Nephron (organoid): ENCODE measurements around the gene THBS4.

Source experiments
- H3K27ac Mint-ChIP-seq, 3 experiments: 2 replicates each; pipeline ENCODE4 v1.8.0; 2020; ENCODE audit warnings: mixed read lengths in 3 of 3, mild to moderate bottlenecking in 2 of 3, moderate library complexity in 1 of 3
- H3K27me3 Mint-ChIP-seq: 2 replicates; pipeline ENCODE4 v1.8.0; 2021; ENCODE audit warnings: low read depth, mild to moderate bottlenecking, moderate library complexity, mixed read lengths
- H3K36me3 Mint-ChIP-seq: 2 replicates; pipeline ENCODE4 v1.8.0; 2020; ENCODE audit warnings: low read depth, mixed read lengths
- H3K4me1 Mint-ChIP-seq: 2 replicates; pipeline ENCODE4 v1.8.0; 2020; ENCODE audit warnings: mixed read lengths
- H3K4me3 Mint-ChIP-seq, 3 experiments: 2 replicates each; pipeline ENCODE4 v1.8.0; 2020; ENCODE audit warnings: mild to moderate bottlenecking in 3 of 3, mixed read lengths in 3 of 3, moderate library complexity in 2 of 3
- H3K9me3 Mint-ChIP-seq: 2 replicates; pipeline ENCODE4 v1.8.0; 2020; ENCODE audit warnings: mixed read lengths
- CTCF ChIP-seq, 3 experiments: fragments of 200-600 bp; sonication (generic); IDR thresholded peaks; one replicate each; pipeline ENCODE4 v1.5.0; 2021; ENCODE audit warnings: antibody characterized with exemption in 3 of 3; ENCODE audit not compliant: unreplicated experiment in 3 of 3

Gene THBS4

GRCh38 chr5:80116465-80116864 lies 81.3 kb downstream of the THBS4 start:
- Mint-ChIP-seq H3K27me3 (no peaks in the 10 kb centered on the region), H3K27ac (peak overlapping the region; percentile 48 to 72 (median 53)), H3K4me3 (no peak overlapping the region), H3K9me3 (peaks cover 18% of the 10 kb centered on the region), H3K36me3 (peaks cover 29% of the 10 kb centered on the region), H3K4me1 (peaks cover 27% of the 10 kb centered on the region)
- TF ChIP-seq CTCF (IDR thresholded peaks at IDR 0.05; ENCODE audit: unreplicated experiment in 3 of 3) = no peak

GRCh38 chr5:80117446-80117845 lies 82.3 kb downstream of the THBS4 start:
- no peak overlapping the region for H3K27ac Mint-ChIP-seq
- peaks cover 17% of the 10 kb centered on the region for H3K4me1 Mint-ChIP-seq
- peaks cover 18% of the 10 kb centered on the region for H3K9me3 Mint-ChIP-seq
- H3K27me3 Mint-ChIP-seq = peaks cover 3% of the 10 kb centered on the region
- peaks cover 29% of the 10 kb centered on the region for H3K36me3 Mint-ChIP-seq
- H3K4me3 Mint-ChIP-seq = no peak overlapping the region
- TF ChIP-seq CTCF (IDR thresholded peaks at IDR 0.05; ENCODE audit: unreplicated experiment in 3 of 3) = no peak

DNA sequence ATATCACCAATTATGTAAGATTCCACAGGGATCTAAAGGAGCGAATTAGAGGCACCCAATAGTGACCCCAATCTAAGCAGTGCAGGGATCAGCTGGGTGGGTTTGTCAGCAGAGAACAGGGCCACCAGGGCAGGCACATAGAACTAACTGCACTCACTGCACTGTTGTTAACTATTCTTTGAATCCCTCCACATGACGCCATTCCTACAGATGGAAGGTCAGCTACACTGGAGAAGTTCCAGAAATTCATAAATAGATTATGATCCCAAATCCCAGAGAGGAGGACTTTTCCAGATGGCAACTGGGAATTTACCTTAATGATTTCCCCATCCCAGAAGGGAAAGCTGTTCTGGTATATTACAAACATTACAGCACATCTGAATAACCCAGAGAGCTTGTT lies 84.2 kb downstream of the THBS4 start:
- Mint-ChIP-seq H3K9me3 (peaks cover 11% of the 10 kb centered on the region), H3K27me3 (peaks cover 3% of the 10 kb centered on the region), H3K4me3 (no peak overlapping the region), H3K4me1 (peaks cover 12% of the 10 kb centered on the region), H3K36me3 (peaks cover 20% of the 10 kb centered on the region), H3K27ac (no peak overlapping the region)
- no peak for TF ChIP-seq CTCF (IDR thresholded peaks at IDR 0.05; ENCODE audit: unreplicated experiment in 3 of 3)

DNA sequence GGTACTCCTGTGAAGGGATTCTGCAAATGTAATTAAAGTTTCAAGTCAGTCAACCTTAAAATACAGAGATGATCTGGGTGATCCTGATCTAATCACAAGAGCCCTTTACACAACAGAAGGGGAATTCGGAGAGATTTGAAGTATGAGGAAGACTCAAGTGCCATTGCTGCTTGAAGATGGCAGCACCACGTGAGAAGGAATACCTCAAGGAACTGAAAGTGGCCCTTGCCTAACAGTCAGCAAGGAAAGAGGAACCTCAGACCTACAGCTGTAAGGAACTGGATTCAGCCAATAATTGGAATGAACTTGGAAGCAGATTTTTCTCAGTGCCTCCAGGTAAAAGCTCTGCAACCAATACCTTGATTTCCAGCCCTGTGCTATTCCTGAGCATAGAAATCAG lies 87.4 kb downstream of the THBS4 start:
- peaks cover 14% of the 10 kb centered on the region for H3K36me3 Mint-ChIP-seq
- H3K4me3 Mint-ChIP-seq = no peak overlapping the region
- no peak for TF ChIP-seq CTCF (IDR thresholded peaks at IDR 0.05; ENCODE audit: unreplicated experiment in 3 of 3)
- peaks cover 9% of the 10 kb centered on the region for H3K9me3 Mint-ChIP-seq
- H3K4me1 Mint-ChIP-seq = peaks cover 11% of the 10 kb centered on the region
- no peak overlapping the region for H3K27ac Mint-ChIP-seq
- H3K27me3 Mint-ChIP-seq = peaks cover 3% of the 10 kb centered on the region

DNA sequence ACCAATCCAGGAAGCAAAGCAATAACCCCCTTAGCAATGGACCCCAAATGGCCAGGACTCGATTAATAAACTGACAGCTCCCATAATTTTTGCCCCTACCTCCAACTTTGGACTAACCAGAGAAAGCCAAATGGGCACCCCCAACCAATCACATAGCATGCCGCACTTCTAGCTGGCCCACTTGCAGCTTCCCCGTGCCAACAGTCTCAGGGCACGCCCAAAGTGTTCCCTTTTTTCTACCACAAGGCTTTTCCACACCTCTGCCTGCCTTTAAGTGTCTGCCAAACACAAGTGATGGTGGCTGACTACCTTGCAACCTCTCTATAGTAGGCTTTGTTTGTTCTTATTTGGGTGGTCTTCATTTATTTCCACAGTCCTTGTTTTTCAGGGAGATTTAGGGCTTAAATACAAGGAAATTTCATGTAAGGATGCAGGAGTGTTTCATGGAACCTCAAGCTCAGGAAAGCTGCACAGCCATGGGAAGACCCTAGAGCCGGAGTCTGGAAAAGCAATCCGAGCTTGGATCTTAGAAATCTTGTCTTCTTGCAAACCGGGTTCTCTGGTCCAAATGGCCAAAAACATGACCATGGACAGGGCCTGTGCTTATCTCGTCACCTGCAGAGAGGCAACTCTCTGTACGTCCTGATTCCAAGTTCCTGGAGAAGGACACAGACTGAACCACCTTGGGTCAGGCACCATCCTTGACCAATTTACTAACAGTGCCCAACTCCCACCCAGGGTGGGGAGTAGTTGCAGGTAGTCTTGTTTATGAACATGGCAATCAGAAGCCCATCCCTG lies 89.2 kb downstream of the THBS4 start:
- Mint-ChIP-seq H3K4me1 (peaks cover 23% of the 10 kb centered on the region), H3K27me3 (peaks cover 3% of the 10 kb centered on the region), H3K4me3 (no peak overlapping the region), H3K36me3 (peaks cover 14% of the 10 kb centered on the region), H3K9me3 (peaks cover 9% of the 10 kb centered on the region), H3K27ac (peak overlapping the region in 2 of 3 experiments; percentile 9 to 17)
- TF ChIP-seq CTCF (IDR thresholded peaks at IDR 0.05; ENCODE audit: unreplicated experiment in 3 of 3) = no peak
